ENCODE measurements around the gene IL32. TPM values are rescaled to one million over a fixed set of nuclear protein-coding genes. Genes with fewer than 3 reads are reported as not detected.
A peak's percentile ranks its signal among the peaks of the same experiment; 100 is the strongest.

The IL32 gene
- total and polyA plus RNA-seq, 2 of the 4 experiments (the other 2 are of a cell fraction), result 25.6 to 95.7 TPM

- H3K27me3 ChIP-seq (ENCODE audit: control insufficient read depth, insufficient read depth, low read length), result peaks cover 27% of the 10 kb centered on the region
- no peak within 1 kb of the TSS for H3K27ac ChIP-seq (ENCODE audit: insufficient read depth, low read length)
- peak within 1 kb of the TSS; percentile 24; the same call in 1 of the 2 replicates for H2AK5ac ChIP-seq (ENCODE audit: low read depth, low read length)
- no peak for ATAC-seq (ENCODE audit: low read depth)
- in situ Hi-C loops (cut with MboI; ENCODE audit: low sequenced_read_pairs) (no loop called here), dilution Hi-C loops (cut with HindIII; ENCODE audit: low sequenced_read_pairs, unreplicated experiment) (no loop called here), intact Hi-C loops (cut with micrococcal nuclease) (no loop called here)
- H2AFZ ChIP-seq (replicated peaks; ENCODE audit: low read length, poor library complexity), result peak within 1 kb of the TSS; percentile 96
- DNase-seq, result no peak
- H3K9me3 ChIP-seq (ENCODE audit: control insufficient read depth, insufficient read depth, low read length), result no peaks in the 10 kb centered on the region
- no peak within 1 kb of the TSS for H3K56ac ChIP-seq (ENCODE audit: extremely low read depth, insufficient read depth, low read length)
- H3K36me3 ChIP-seq (ENCODE audit: control insufficient read depth, insufficient read depth, low read length), result no peaks in the 10 kb centered on the region
- BruUV-seq (replicated peaks), result no TSS peak
- ChIA-PET POLR2A (ENCODE audit: unreplicated experiment) (no interaction called here), CTCF (no interaction called here)
- H3K23ac ChIP-seq (ENCODE audit: low read depth, low read length), result peak within 1 kb of the TSS; percentile 86
- H4K5ac ChIP-seq (ENCODE audit: low read depth, low read length), result peak within 1 kb of the TSS; percentile 26; the same call in 1 of the 2 replicates
- peaks cover 3% of the 10 kb centered on the region for H3K4me1 ChIP-seq (ENCODE audit: control insufficient read depth, insufficient read depth, low read length)
- H2BK15ac ChIP-seq (ENCODE audit: low read depth, low read length), result no peak within 1 kb of the TSS
- no peak within 1 kb of the TSS for H2BK20ac ChIP-seq (ENCODE audit: low read depth, low read length)
- peak within 1 kb of the TSS; percentile 92 for H2AK9ac ChIP-seq (replicated peaks; ENCODE audit: low read depth, low read length, poor library complexity)
- no peak within 1 kb of the TSS for H2BK5ac ChIP-seq (ENCODE audit: low read depth, low read length, poor library complexity, severe bottlenecking)
- H3K4me3 ChIP-seq (ENCODE audit: insufficient read depth, low read depth, low read length), result peak within 1 kb of the TSS; percentile 31; the same call in 1 of the 2 replicates
- H4K8ac ChIP-seq (ENCODE audit: low read depth in 2 of 2, low read length in 2 of 2), result peak within 1 kb of the TSS; percentile 11 to 90; a peak in 3 of 4 replicates
- peak within 1 kb of the TSS; percentile 72; the same call in 1 of the 2 replicates for H3K14ac ChIP-seq (replicated peaks; ENCODE audit: low read depth, low read length)
- no peak within 1 kb of the TSS for H3K9ac ChIP-seq (ENCODE audit: low read depth, low read length)
- H3K79me1 ChIP-seq (ENCODE audit: low read depth in 1 of 2, low read length in 2 of 2), result no peaks in the 10 kb centered on the region
- no peak within 1 kb of the TSS for H4K91ac ChIP-seq (ENCODE audit: insufficient read depth, low read depth, low read length)
- 12% methylated on average over 7 of the region's 21 CpGs; no CpG with 5 or more reads in 1 of the 2 experiments for WGBS, 2 experiments (ENCODE audit: extremely low coverage in 2 of 2, insufficient read length in 1 of 2)
- H2BK120ac ChIP-seq (ENCODE audit: low read depth, low read length), result no peak within 1 kb of the TSS
- H3K4ac ChIP-seq (ENCODE audit: low read depth, low read length), result peak within 1 kb of the TSS; percentile 77; the same call in 1 of the 2 replicates
- H4K20me1 ChIP-seq (ENCODE audit: insufficient read depth, low read length), result no peaks in the 10 kb centered on the region
- H3K18ac ChIP-seq (ENCODE audit: low read depth, low read length), result no peak within 1 kb of the TSS; the same call in 1 of the 2 replicates
- peaks cover 17% of the 10 kb centered on the region for H3K9me1 ChIP-seq (ENCODE audit: insufficient read depth, low read length)
- H3K4me2 ChIP-seq (ENCODE audit: low read depth, low read length), result peak within 1 kb of the TSS; percentile 91
- TF ChIP-seq FOS (IDR thresholded peaks at IDR 0.05; ENCODE audit: low read depth, low read length) (no peak), RCOR1 (IDR thresholded peaks at IDR 0.05; ENCODE audit: insufficient replicate concordance, low read length) (no peak), SMC3 (IDR thresholded peaks at IDR 0.05; ENCODE audit: low read depth, low read length) (no peak), MXI1 (IDR thresholded peaks at IDR 0.05; ENCODE audit: borderline replicate concordance, low read depth, low read length) (no peak), MAZ (IDR thresholded peaks at IDR 0.05; ENCODE audit: borderline replicate concordance, low read depth, low read length) (no peak), RFX5 (IDR thresholded peaks at IDR 0.05; ENCODE audit: low read depth, low read length) (no peak), CHD1 (IDR thresholded peaks at IDR 0.05; ENCODE audit: low read depth, low read length) (no peak), CEBPB (IDR thresholded peaks at IDR 0.05; ENCODE audit: low read depth, low read length) (no peak), BHLHE40 (IDR thresholded peaks at IDR 0.05; ENCODE audit: low read depth, low read length) (no peak), CTCF (conservative IDR thresholded peaks at IDR 0.05; ENCODE audit: low read depth, low read length) (no peak), ELK1 (IDR thresholded peaks at IDR 0.05; ENCODE audit: borderline replicate concordance, low read depth, low read length) (no peak), USF2 (IDR thresholded peaks at IDR 0.05; ENCODE audit: low read depth, low read length) (no peak), NFE2L2 (IDR thresholded peaks at IDR 0.05; ENCODE audit: low read depth, low read length) (no peak), POLR2A (IDR thresholded peaks at IDR 0.05; ENCODE audit: low read depth, low read length) (no peak)
These were observed 33.3 kb downstream of the IL32 start, which contains the start of gene ZSCAN10 for GRCh38 chr16:3098459-3099394. TSS of gene ZSCAN10 (minus strand) at chr16:3099294. CDS start at chr16:3092937, 6,357 bp downstream.

Data from IMR-90 (cell line).